Measurements from ENCODE around the gene PVALEF. TPM values are rescaled to one million over a fixed set of nuclear protein-coding genes. Genes with fewer than 3 reads are reported as not detected.

PVALEF gene
- total RNA-seq, 1 donor from 2014 or later: not detected

- no peak for DNase-seq (ENCODE audit: low spot score)
- TF ChIP-seq CTCF (IDR thresholded peaks at IDR 0.05): no peak
- no peaks in the 10 kb centered on the region for H3K36me3 Mint-ChIP-seq (ENCODE audit: low read depth)
- H3K27me3 Mint-ChIP-seq (ENCODE audit: low read depth): peaks cover 2% of the 10 kb centered on the region
- no peak overlapping the region for H3K27ac Mint-ChIP-seq (ENCODE audit: unreplicated experiment)
- no peaks in the 10 kb centered on the region for H3K9me3 Mint-ChIP-seq (ENCODE audit: low read depth)
- peaks cover 2% of the 10 kb centered on the region for H3K4me1 Mint-ChIP-seq (ENCODE audit: low read depth)
- no peak overlapping the region for H3K4me3 Mint-ChIP-seq (ENCODE audit: unreplicated experiment)
Measured at GRCh38 chr17:81157848-81158687, 7.2 kb upstream of the PVALEF start.

DNA sequence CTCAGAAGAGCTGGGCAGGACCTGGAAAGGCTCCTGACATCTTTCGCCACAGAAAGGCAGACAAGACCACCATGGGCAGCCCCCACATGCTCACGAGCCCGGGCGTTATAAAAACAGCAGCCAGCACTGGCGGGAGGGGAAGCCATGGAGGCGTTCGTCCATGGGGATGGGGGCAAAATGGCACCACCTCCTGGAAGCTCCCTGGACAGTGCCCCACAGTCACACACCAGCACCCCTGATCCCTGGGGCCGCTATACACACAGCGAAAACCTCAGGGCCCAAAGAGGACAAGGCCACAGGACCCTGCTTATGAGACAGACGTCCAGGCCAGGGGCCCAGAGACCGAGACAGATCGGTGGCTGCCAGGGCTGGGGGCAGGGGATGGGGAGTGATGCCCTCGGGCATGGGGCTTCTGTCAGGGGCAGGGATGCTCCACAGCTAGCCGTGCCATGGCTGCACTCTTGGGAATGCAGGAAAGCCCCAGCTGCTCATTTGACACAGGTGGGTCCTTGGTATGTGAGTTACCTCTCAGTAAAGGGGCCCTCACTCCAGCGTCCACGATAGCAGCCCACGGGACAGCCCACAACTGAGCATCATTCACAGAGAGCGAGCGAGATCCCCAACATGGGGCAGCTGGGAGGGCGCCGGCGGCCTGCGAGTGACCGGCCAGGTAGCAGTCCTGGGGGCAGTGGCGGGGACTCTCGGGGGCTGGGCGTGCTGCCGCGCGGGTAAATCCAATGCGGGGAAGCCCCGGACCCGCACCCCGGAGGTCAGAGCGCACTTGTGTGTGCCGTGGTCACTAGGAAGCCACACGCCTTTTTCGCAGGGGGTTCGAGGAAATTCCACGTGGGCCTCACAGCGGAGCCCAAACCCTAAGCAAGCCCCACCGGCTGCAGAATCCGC, 6.4 kb upstream of the PVALEF start:
- DNase-seq (ENCODE audit: low spot score): no peak
- no peaks in the 10 kb centered on the region for H3K4me1 Mint-ChIP-seq (ENCODE audit: low read depth)
- H3K4me3 Mint-ChIP-seq (ENCODE audit: unreplicated experiment): no peak overlapping the region
- H3K27ac Mint-ChIP-seq (ENCODE audit: unreplicated experiment): no peak overlapping the region
- H3K9me3 Mint-ChIP-seq (ENCODE audit: low read depth): no peaks in the 10 kb centered on the region
- H3K27me3 Mint-ChIP-seq (ENCODE audit: low read depth): no peaks in the 10 kb centered on the region
- H3K36me3 Mint-ChIP-seq (ENCODE audit: low read depth): no peaks in the 10 kb centered on the region
- no peak for TF ChIP-seq CTCF (IDR thresholded peaks at IDR 0.05)

- Mint-ChIP-seq H3K4me3 (ENCODE audit: unreplicated experiment) (no peak overlapping the region), H3K9me3 (ENCODE audit: low read depth) (no peaks in the 10 kb centered on the region), H3K4me1 (ENCODE audit: low read depth) (no peaks in the 10 kb centered on the region), H3K36me3 (ENCODE audit: low read depth) (no peaks in the 10 kb centered on the region), H3K27me3 (ENCODE audit: low read depth) (no peaks in the 10 kb centered on the region), H3K27ac (ENCODE audit: unreplicated experiment) (no peak overlapping the region)
- no peak for TF ChIP-seq CTCF (IDR thresholded peaks at IDR 0.05)
- no peak for DNase-seq (ENCODE audit: low spot score)
Measured at GRCh38 chr17:81159611-81160265, 5.6 kb upstream of the PVALEF start.

DNA sequence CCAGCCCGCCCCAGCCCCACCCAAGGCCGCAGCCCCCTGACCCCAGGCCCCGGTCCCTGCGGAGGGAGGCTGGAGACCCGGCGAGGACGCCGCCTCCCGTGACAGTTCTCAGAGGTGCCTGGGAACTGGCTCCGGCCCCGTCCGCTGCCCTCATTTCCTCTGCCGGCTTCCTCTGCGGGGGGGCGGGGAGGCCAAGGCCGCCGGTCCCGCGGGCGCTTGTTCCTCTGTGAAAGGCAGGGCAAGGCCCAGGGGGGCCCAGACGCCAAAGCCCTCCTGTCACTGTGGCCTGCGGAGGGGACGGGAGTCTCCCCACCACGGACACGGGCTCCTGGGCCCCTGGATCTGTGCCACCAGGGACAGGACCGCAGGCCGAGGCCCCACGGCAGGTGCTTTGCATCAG, 5.0 kb upstream of the PVALEF start:
- no peak for TF ChIP-seq CTCF (IDR thresholded peaks at IDR 0.05)
- H3K36me3 Mint-ChIP-seq (ENCODE audit: low read depth): no peaks in the 10 kb centered on the region
- no peak for DNase-seq (ENCODE audit: low spot score)
- no peak overlapping the region for H3K4me3 Mint-ChIP-seq (ENCODE audit: unreplicated experiment)
- no peaks in the 10 kb centered on the region for H3K4me1 Mint-ChIP-seq (ENCODE audit: low read depth)
- H3K27me3 Mint-ChIP-seq (ENCODE audit: low read depth): no peaks in the 10 kb centered on the region
- no peak overlapping the region for H3K27ac Mint-ChIP-seq (ENCODE audit: unreplicated experiment)
- no peaks in the 10 kb centered on the region for H3K9me3 Mint-ChIP-seq (ENCODE audit: low read depth)

All from chondrocyte (in vitro differentiated cells).